MM.1S (cell line): Measurements from ENCODE around the gene SYCP3.

Experiments
- CTCF ChIP-seq: fragments of 300-600 bp; sonication (generic); IDR thresholded peaks from 2 replicates; pipeline ENCODE4 v1.5.1; 2016; ENCODE audit warnings: antibody characterized with exemption, low read length, mixed read lengths
- EZH2phosphoT487 ChIP-seq: fragments of 300-600 bp; sonication (generic); IDR thresholded peaks from 2 replicates; pipeline ENCODE4 v1.6.1; 2018; ENCODE audit warnings: antibody characterized with exemption, low read length

GRCh38 chr12:101703487-101703886 lies 35.8 kb downstream of the SYCP3 start:
- no peak for TF ChIP-seq EZH2phosphoT487
- no peak for TF ChIP-seq CTCF
